GM11168 (cell line): ENCODE data around the gene GALT.

Experiments used
- in situ Hi-C: fragments of 300-500 bp; cut with MboI; formaldehyde crosslinking; loops from one replicate; pipeline ENCODE4 v1.12.0; 2022; ENCODE audit warnings: low sequenced_read_pairs; ENCODE audit not compliant: unreplicated experiment

Gene GALT

GRCh38 chr9:34671307-34671706, 24.8 kb downstream of the GALT start:
- in situ Hi-C loops = no loop called here

- in situ Hi-C loops = no loop called here
Observed at GRCh38 chr9:34674440-34674839, 28.0 kb downstream of the GALT start.

- in situ Hi-C loops = no loop called here
Observed at GRCh38 chr9:34675048-34675714, 28.7 kb downstream of the GALT start.

- in situ Hi-C loops = no loop called here
Observed at GRCh38 chr9:34675869-34676268, 29.4 kb downstream of the GALT start.

- in situ Hi-C loops = no loop called here
Observed at GRCh38 chr9:34684145-34684544, 37.7 kb downstream of the GALT start.

- in situ Hi-C loops = no loop called here
Observed at GRCh38 chr9:34684816-34685215, 38.3 kb downstream of the GALT start.

- in situ Hi-C loops = no loop called here
Observed at GRCh38 chr9:34685591-34685990, 39.1 kb downstream of the GALT start.

- in situ Hi-C loops = no loop called here
Observed at GRCh38 chr9:34686231-34686630, 39.8 kb downstream of the GALT start.

- in situ Hi-C loops = no loop called here
Observed at GRCh38 chr9:34686732-34687131, 40.3 kb downstream of the GALT start.

GRCh38 chr9:34687276-34688030, 41.0 kb downstream of the GALT start:
- in situ Hi-C loops = no loop called here

- in situ Hi-C loops = no loop called here
Observed at GRCh38 chr9:34688329-34689115, 42.0 kb downstream of the GALT start.

GRCh38 chr9:34689116-34689470, 42.6 kb downstream of the GALT start:
- in situ Hi-C loops = no loop called here

GRCh38 chr9:34689512-34689911, 43.0 kb downstream of the GALT start:
- in situ Hi-C loops = no loop called here

- in situ Hi-C loops = no loop called here
Observed at GRCh38 chr9:34690983-34691935, 44.8 kb downstream of the GALT start, which contains the start of gene CCL19. TSS of gene CCL19 (minus strand) at chr9:34691276. CDS start at chr9:34691139, 137 bp downstream.

- in situ Hi-C loops = no loop called here
Observed at GRCh38 chr9:34691936-34692315, 45.5 kb downstream of the GALT start.

GRCh38 chr9:34693560-34693959, 47.1 kb downstream of the GALT start:
- in situ Hi-C loops = no loop called here

- in situ Hi-C loops = no loop called here
Observed at GRCh38 chr9:34694811-34695210, 48.3 kb downstream of the GALT start.
